SU-DHL-6 (cell line): ENCODE results near the gene SKOR1.

Source experiments
- EZH2phosphoT487 ChIP-seq: fragments of 200-600 bp; sonication (generic), shearing (Covaris generic); conservative IDR thresholded peaks from 2 replicates; pipeline ENCODE4 v1.6.1; 2018; ENCODE audit warnings: mild to moderate bottlenecking, antibody characterized with exemption, low read length, moderate library complexity, mixed read lengths
- TF ChIP-seq, protein P1 (sequence below): fragments of 200-600 bp; sonication (generic); IDR thresholded peaks from one replicate; pipeline ENCODE4 v1.5.1; 2017; ENCODE audit warnings: antibody characterized with exemption, mild to moderate bottlenecking, low read length, moderate library complexity; ENCODE audit not compliant: insufficient read depth, poor library complexity, severe bottlenecking

DNA sequence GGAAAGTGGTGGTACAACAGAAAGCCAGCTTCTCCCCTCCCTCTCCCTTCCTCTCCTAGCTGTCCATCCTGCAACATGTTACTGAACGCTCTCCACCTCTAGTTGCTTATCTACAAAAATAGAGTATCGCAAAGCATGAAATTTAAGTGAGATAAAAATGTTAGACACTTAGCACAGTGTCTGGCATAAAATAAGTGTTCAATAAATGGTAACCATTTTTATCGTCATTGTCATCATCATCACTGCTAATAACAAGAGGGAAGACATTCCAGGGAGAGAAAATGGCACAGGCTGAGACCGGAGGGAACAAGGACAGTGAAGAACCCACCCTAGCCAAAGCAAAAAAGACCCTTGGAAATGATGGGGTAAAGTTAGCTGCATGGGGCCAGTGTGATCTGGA is 38.7 kb upstream of the SKOR1 start:
- TF ChIP-seq, protein P1, sequence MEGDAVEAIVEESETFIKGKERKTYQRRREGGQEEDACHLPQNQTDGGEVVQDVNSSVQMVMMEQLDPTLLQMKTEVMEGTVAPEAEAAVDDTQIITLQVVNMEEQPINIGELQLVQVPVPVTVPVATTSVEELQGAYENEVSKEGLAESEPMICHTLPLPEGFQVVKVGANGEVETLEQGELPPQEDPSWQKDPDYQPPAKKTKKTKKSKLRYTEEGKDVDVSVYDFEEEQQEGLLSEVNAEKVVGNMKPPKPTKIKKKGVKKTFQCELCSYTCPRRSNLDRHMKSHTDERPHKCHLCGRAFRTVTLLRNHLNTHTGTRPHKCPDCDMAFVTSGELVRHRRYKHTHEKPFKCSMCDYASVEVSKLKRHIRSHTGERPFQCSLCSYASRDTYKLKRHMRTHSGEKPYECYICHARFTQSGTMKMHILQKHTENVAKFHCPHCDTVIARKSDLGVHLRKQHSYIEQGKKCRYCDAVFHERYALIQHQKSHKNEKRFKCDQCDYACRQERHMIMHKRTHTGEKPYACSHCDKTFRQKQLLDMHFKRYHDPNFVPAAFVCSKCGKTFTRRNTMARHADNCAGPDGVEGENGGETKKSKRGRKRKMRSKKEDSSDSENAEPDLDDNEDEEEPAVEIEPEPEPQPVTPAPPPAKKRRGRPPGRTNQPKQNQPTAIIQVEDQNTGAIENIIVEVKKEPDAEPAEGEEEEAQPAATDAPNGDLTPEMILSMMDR, result no peak
- TF ChIP-seq EZH2phosphoT487, result no peak
